Measurements from ENCODE around the gene FBXL13.
"Not testable (repeated sequence)": the region's sequence is repeated elsewhere in the genome, so short reads cannot be mapped to it uniquely, and the experiment has no call there.

The FBXL13 gene

GRCh38 chr7:102866535-102867215, 207.9 kb downstream of the FBXL13 start:
- in situ Hi-C loops (cut with HindIII; ENCODE audit: low sequenced_read_pairs) = loop anchor here (5.0 kb wide), 1 partner anchor 61 kb away; no protein-coding TSS in a partner anchor

DNA sequence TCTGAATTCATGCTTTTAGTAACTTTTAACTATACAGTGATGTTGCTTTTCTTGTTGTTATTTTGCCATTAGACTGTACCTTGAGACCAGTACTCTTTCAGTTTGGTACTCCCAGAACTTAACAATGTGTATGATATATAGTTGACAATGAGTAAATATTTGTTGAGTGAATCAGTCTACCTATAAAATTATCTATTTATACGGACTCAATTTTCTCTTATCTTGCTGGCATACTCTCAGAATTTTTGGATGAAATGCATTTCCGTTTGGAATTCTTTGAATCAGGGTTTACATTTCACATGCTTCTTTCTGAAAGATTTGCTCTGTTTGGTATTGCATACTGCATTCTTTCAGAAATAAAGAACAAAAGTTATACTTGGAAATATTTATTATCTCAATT, 209.6 kb downstream of the FBXL13 start:
- in situ Hi-C loops (cut with HindIII; ENCODE audit: low sequenced_read_pairs) = loop anchor here (5.0 kb wide), 1 partner anchor 62 kb away; no protein-coding TSS in a partner anchor

DNA sequence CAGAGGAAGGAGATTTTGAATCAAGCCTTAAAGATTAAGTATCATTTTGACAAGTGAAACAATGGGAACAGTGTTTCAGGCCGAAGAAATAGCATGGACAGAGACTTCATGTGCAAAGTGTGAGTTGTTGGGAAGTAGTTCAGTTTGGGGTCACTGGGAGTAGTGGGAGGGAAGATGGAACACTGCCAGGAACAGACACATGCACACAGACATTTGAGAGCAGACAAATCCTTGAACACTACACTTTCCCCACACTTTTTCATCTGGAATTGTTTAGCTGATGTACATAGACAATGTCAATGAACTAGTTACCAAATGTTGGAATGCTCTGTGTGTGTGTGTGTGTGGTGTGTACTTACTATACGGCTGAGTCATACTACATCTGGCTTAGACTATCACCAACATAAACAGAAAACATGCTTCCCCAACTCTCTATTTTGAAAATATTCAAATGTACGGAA, 214.2 kb downstream of the FBXL13 start:
- in situ Hi-C loops (cut with HindIII; ENCODE audit: low sequenced_read_pairs) = no loop called here

DNA sequence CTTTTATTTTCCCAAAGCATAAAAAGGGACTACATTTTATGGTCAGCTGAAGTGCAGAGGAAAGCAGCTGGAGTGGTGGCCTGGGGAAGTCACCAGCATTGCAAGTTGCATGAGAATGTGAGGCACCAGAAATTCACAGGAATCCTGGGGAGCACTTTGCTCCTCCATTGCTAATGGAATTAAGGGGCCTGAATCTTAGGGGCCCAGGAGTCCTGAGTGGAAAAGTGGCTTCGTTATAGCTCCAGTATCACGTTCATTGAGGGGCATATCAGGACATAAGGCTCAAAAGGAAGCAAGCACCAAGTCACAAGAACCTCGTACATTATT, 214.8 kb downstream of the FBXL13 start:
- in situ Hi-C loops (cut with HindIII; ENCODE audit: low sequenced_read_pairs) = no loop called here

DNA sequence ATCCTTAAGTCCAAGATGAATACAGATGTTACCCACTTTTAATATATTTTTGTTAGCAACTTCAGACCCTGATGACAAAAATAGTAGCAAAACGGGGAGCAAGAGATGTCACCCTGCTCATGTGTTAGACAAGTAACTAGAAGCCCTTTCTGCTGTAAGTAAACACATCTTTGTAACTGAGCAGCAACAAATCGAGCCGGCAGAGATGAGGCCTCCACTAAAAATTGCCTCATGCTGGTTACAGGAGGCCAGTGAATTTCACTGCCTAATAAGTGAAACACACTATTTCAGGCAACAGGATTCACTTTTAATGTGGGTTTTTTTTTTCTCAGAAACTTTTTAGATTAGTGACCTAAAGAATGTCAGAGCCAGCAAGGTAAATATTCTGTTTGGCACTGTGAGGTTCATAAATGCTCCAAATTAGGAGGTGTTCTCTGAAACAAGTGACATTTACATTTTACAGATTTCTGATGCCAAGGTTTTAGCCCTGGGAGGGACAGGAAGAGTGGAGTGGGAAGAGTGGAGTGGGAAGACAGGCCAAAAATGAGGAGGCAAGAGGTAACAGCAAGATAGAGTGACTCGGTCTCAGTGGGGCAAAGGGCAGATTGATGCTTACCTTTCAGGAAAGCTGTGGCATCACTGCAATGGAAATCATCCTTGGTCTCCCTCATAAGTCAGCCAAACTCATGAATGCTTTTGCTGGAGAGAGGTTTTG, 215.4 kb downstream of the FBXL13 start:
- in situ Hi-C loops (cut with HindIII; ENCODE audit: low sequenced_read_pairs) = no loop called here

DNA sequence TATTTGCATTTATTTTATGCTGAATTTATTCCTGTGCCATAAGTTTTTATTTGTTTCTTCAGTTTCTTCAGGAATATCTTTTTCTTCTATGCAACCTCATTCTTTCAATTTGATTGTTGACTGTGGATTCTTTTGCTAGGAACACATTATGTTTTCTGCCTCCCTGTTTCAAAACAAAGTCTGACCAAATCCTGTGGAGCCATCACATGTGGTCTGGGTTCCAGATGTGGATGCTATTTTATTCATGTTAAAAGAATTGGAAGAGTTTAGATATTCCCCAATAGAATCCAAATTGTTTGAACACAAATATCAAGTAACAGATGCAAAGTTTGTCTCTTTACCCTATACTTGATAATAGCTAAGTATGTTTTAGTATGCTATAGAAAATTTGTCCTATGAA, 218.6 kb downstream of the FBXL13 start:
- in situ Hi-C loops (cut with HindIII; ENCODE audit: low sequenced_read_pairs) = no loop called here

DNA sequence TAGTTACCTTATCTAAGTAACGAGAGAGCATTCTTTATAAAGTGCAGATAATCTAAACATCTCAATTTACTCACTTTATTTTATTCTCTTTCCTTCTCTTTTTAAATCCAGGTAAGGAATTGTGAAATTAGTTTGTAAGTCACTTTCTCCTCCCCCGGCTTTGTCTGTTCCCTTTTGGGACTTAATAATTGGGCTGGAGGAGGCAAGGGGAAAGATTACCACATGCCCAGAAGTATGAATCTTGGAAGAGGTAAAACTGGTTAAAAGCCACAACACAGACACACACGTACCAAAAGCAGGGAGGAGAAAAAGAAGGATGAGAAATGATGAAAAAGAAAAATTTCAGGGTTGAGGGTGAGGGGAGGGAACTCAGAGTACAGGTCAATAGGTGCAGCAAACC, 225.1 kb downstream of the FBXL13 start:
- in situ Hi-C loops (cut with HindIII; ENCODE audit: low sequenced_read_pairs) = no loop called here

DNA sequence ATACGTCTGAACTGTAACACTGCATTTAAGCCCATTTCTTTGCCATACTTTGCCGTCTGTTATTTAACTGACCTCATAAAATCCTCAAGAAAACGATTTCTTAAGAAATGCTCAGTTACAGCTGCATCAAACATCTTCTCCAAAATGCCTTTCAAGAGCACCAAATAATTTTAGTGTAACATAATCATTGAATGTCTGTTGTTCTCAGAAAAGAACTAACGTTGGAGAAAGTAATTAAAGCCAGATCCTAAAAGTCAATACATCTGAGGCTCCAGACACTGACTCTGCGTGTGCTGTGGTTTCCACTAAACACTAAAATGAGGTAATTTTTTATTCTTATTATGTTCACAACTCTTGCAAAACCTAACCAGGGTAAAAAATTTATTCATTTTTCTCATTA, 225.5 kb downstream of the FBXL13 start:
- in situ Hi-C loops (cut with HindIII; ENCODE audit: low sequenced_read_pairs) = no loop called here

- in situ Hi-C loops (cut with HindIII; ENCODE audit: low sequenced_read_pairs) = no loop called here
Measured at GRCh38 chr7:102845346-102845745, 229.2 kb downstream of the FBXL13 start.

- in situ Hi-C loops (cut with HindIII; ENCODE audit: low sequenced_read_pairs) = no loop called here
Measured at GRCh38 chr7:102843850-102844249, 230.7 kb downstream of the FBXL13 start.

DNA sequence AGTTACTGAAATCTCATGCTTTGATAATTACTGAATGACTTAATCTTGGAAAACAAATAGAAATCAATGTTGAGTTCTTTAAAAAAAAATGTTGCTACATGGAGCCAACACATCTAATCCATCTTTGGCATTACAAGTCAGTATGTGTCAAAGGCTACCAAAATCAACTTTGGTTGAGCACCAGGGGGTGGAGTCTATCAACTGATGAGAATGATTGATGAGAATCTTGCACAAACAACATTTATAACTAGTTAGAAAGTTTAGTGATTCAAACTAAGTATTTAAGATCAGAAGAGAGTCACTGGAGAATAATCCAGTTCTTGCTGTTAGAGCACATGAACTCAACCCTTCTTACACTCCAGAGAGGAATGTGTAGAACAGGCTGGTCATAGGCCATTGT, 232.3 kb downstream of the FBXL13 start:
- in situ Hi-C loops (cut with HindIII; ENCODE audit: low sequenced_read_pairs) = no loop called here

GRCh38 chr7:102841290-102841689, 233.3 kb downstream of the FBXL13 start:
- in situ Hi-C loops (cut with HindIII; ENCODE audit: low sequenced_read_pairs) = no loop called here

- in situ Hi-C loops (cut with HindIII; ENCODE audit: low sequenced_read_pairs) = no loop called here
Measured at GRCh38 chr7:102840404-102840803, 234.2 kb downstream of the FBXL13 start.

GRCh38 chr7:102838572-102839101, 236.0 kb downstream of the FBXL13 start:
- in situ Hi-C loops (cut with HindIII; ENCODE audit: low sequenced_read_pairs) = not testable (repeated sequence)

DNA sequence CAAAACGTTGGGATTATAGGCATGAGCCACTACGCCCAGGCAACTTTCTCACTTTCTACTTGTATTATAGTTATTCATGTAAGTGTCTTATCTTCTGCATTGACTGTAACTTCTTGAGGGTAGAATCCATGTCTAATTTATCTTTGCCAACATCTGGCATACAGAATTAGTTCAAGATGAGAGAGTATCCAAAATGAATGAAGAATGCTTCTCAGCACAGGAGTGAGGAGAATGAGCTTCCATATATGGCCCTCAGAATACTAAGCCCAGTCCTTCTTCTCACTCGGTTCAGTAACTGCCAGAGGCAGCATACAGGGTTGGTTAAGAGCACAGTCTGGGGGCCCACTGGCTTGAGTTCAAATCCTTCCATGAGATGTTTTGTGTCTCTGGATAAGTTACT, 236.8 kb downstream of the FBXL13 start:
- in situ Hi-C loops (cut with HindIII; ENCODE audit: low sequenced_read_pairs) = no loop called here

- in situ Hi-C loops (cut with HindIII; ENCODE audit: low sequenced_read_pairs) = no loop called here
Measured at GRCh38 chr7:102836977-102837376, 237.6 kb downstream of the FBXL13 start.

DNA sequence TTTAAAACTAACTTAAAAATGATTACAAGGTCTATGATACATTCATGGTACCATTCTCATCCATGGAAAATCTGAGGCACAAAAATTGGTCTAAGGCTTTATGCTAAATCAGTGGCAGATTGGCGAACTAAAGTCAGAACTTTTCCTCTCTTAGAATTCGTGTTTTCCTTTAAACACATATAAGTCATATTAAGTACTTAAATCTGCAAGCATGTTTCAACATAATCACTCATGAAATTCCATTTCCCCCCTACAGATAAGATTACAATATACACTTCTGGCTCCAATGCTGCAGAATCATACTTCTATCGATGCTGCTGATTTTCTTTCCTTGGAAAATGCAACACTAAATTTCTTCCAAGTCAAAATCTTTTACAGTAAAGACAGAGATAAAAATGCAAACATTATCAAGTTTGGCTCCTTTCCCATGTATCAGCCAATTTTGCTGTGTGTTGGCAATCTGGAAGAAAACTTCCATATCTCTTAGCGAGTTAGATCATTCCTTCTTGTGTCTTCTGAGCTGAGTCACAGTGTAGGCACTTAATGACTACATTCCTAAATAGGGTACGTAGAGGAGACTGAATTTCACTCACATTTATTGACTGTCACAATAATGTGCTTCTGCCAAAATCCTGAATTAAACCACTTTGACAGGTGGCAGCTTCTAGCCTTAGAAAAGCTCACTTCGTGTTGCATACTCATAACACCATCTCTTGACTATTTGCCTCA, 238.2 kb downstream of the FBXL13 start:
- in situ Hi-C loops (cut with HindIII; ENCODE audit: low sequenced_read_pairs) = no loop called here

GRCh38 chr7:102834999-102835398, 239.6 kb downstream of the FBXL13 start:
- in situ Hi-C loops (cut with HindIII; ENCODE audit: low sequenced_read_pairs) = no loop called here

- in situ Hi-C loops (cut with HindIII; ENCODE audit: low sequenced_read_pairs) = no loop called here
Measured at GRCh38 chr7:102834466-102834865, 240.1 kb downstream of the FBXL13 start.

GRCh38 chr7:102833343-102833742, 241.3 kb downstream of the FBXL13 start:
- in situ Hi-C loops (cut with HindIII; ENCODE audit: low sequenced_read_pairs) = no loop called here

- in situ Hi-C loops (cut with HindIII; ENCODE audit: low sequenced_read_pairs) = no loop called here
Measured at GRCh38 chr7:102832674-102833073, 241.9 kb downstream of the FBXL13 start.

GRCh38 chr7:102830197-102830596, 244.4 kb downstream of the FBXL13 start:
- in situ Hi-C loops (cut with HindIII; ENCODE audit: low sequenced_read_pairs) = no loop called here

All from endothelial cell of hepatic sinusoid (primary cell).